Mesothelial cell of epicardium (in vitro differentiated cells): ENCODE measurements around the gene WBP2. TPM values are rescaled to one million over a fixed set of nuclear protein-coding genes. Genes with fewer than 3 reads are reported as not detected.

Experiments used
- DNase-seq, 2 experiments: peaks; one replicate each; pipeline ENCODE4 v3.0.0; 2021; ENCODE audit warnings: low spot score in 2 of 2; ENCODE audit not compliant: unreplicated experiment in 2 of 2
- H3K27ac Mint-ChIP-seq: 2 replicates; pipeline ENCODE4 v1.8.0; 2021; ENCODE audit warnings: mixed read lengths
- H3K27me3 Mint-ChIP-seq: 2 replicates; pipeline ENCODE4 v1.8.0; 2021; ENCODE audit warnings: low read depth, mixed read lengths
- H3K36me3 Mint-ChIP-seq: 2 replicates; pipeline ENCODE4 v1.8.0; 2021; ENCODE audit warnings: mixed read lengths
- H3K4me1 Mint-ChIP-seq: 2 replicates; pipeline ENCODE4 v1.8.0; 2021; ENCODE audit warnings: mixed read lengths
- H3K4me3 Mint-ChIP-seq: 2 replicates; pipeline ENCODE4 v1.8.0; 2021; ENCODE audit warnings: mild to moderate bottlenecking, moderate library complexity, mixed read lengths
- H3K9me3 Mint-ChIP-seq: 2 replicates; pipeline ENCODE4 v1.8.0; 2021; ENCODE audit warnings: mixed read lengths
- total RNA-seq: library from RNA; stranded (reverse); gene quantifications from 3 replicates; pipeline ENCODE4 v1.2.1, GENCODE V29; 2021
- TF ChIP-seq, protein P1 (sequence below): fragments of 200-600 bp; sonication (generic); IDR thresholded peaks from one replicate; pipeline ENCODE4 v1.5.0; 2021; ENCODE audit warnings: antibody characterized with exemption; ENCODE audit not compliant: unreplicated experiment

The WBP2 gene
- total RNA-seq, 1 donor from 2014 or later: 42.3 TPM

DNA sequence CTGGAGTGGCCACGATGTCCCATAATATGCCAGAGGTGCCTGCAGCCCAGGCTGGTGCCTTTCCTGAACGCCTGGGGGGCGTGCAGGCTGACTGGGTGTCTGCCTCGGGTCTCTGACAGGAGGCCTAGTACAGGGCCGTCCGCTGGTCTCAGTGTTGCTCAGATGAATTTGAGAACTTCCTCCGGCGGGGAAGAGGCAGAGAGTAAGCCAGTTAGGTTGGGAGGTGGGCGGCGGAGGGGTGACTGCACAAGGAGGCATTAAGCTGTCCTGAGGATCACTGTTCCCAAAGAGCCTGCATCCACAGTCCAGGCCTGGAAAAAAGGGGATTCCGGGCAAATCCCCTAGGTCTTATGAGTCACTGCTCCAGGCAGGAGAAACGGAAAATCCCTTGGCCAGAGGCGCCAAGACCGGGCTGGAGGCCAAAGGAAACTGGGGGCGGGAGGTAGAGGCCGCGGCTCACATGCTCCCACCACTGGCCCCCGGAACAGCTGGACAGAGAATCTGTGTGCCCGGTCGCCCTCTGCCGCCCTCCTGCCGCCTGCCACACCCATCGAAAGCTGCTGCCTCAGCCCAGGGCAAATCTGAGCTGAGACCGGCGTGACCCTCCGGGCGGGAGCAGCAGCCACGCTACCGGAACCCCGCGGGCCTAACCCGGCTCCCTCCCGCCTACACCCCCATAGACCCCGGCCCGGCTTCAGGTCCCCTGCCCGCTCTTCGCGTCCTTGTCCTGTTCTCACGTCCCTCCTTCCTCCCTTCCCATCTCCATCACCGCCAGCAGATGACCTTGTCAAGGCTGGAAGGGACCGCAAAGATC lies 22.0 kb upstream of the WBP2 start:
- H3K4me1 Mint-ChIP-seq: peaks cover 16% of the 10 kb centered on the region

DNA sequence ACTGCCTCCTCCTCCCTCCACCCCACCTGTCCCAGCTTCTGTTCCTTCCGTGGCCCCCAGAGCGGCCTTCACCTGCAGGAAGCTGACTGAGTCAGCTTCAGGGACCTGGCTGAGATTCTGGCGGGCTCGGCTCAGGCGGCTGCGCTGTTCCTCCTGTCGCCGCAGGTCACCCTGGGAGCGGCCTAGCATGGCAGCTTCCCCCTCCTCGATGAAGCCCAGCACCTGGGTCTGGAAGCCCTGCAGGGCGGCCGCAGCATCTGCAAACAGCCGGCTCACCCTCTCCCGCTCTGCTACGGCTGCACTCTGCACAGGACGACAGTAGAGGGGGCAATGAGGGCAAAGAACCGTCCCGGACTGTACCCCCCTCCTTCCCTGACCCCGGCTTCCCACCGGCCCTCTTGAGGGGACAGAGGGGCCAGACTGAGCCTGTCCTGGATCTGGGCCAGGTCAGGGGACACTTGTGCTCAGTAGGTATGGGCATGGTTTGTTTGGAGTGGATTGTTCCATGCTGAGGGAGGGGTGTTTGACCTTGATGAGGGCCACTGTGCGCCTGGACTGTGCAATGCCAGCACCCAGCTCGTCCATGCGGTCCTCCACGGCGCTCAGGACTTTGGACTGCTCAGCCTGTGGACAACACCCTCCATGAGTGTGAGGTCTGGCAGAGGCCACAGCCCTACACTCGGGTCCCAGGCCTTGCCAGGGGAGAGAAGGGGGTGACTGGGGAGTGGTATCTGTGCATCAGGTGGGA lies 21.2 kb upstream of the WBP2 start:
- peak overlapping the region; percentile 81 for H3K27ac Mint-ChIP-seq
- H3K4me3 Mint-ChIP-seq: peak overlapping the region; percentile 64
- no peaks in the 10 kb centered on the region for H3K9me3 Mint-ChIP-seq
- TF ChIP-seq, protein P1, sequence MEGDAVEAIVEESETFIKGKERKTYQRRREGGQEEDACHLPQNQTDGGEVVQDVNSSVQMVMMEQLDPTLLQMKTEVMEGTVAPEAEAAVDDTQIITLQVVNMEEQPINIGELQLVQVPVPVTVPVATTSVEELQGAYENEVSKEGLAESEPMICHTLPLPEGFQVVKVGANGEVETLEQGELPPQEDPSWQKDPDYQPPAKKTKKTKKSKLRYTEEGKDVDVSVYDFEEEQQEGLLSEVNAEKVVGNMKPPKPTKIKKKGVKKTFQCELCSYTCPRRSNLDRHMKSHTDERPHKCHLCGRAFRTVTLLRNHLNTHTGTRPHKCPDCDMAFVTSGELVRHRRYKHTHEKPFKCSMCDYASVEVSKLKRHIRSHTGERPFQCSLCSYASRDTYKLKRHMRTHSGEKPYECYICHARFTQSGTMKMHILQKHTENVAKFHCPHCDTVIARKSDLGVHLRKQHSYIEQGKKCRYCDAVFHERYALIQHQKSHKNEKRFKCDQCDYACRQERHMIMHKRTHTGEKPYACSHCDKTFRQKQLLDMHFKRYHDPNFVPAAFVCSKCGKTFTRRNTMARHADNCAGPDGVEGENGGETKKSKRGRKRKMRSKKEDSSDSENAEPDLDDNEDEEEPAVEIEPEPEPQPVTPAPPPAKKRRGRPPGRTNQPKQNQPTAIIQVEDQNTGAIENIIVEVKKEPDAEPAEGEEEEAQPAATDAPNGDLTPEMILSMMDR: no peak
- H3K27me3 Mint-ChIP-seq: peaks cover 59% of the 10 kb centered on the region
- DNase-seq: no peak
- no peaks in the 10 kb centered on the region for H3K36me3 Mint-ChIP-seq
- H3K4me1 Mint-ChIP-seq: peaks cover 16% of the 10 kb centered on the region

More for the DNA sequence above, 22.0 kb upstream of the WBP2 start:
- TF ChIP-seq, protein P1: no peak
- peak overlapping the region; percentile 64 for H3K4me3 Mint-ChIP-seq
- H3K36me3 Mint-ChIP-seq: no peaks in the 10 kb centered on the region
- peak in 1 of 2 experiments; percentile 70 for DNase-seq
- H3K27ac Mint-ChIP-seq: peak overlapping the region; percentile 81
- peaks cover 67% of the 10 kb centered on the region for H3K27me3 Mint-ChIP-seq
- H3K9me3 Mint-ChIP-seq: no peaks in the 10 kb centered on the region

DNA sequence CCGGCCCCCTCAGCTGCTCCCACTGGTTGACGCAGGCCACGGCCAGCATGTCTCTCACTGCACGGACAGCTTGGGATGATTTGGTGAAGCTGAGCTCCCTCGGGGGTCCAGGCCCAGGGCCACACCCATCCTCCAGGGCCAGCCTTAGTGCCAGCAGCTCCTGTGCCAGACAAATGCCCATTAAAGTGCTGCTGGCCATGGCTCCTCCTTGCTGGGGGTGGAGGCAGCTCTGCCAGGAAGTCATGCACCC lies 20.7 kb upstream of the WBP2 start:
- no peaks in the 10 kb centered on the region for H3K36me3 Mint-ChIP-seq
- no peak overlapping the region for H3K27ac Mint-ChIP-seq
- no peaks in the 10 kb centered on the region for H3K9me3 Mint-ChIP-seq
- H3K27me3 Mint-ChIP-seq: peaks cover 54% of the 10 kb centered on the region
- DNase-seq: no peak
- H3K4me3 Mint-ChIP-seq: no peak overlapping the region
- TF ChIP-seq, protein P1: no peak
- peaks cover 16% of the 10 kb centered on the region for H3K4me1 Mint-ChIP-seq

DNA sequence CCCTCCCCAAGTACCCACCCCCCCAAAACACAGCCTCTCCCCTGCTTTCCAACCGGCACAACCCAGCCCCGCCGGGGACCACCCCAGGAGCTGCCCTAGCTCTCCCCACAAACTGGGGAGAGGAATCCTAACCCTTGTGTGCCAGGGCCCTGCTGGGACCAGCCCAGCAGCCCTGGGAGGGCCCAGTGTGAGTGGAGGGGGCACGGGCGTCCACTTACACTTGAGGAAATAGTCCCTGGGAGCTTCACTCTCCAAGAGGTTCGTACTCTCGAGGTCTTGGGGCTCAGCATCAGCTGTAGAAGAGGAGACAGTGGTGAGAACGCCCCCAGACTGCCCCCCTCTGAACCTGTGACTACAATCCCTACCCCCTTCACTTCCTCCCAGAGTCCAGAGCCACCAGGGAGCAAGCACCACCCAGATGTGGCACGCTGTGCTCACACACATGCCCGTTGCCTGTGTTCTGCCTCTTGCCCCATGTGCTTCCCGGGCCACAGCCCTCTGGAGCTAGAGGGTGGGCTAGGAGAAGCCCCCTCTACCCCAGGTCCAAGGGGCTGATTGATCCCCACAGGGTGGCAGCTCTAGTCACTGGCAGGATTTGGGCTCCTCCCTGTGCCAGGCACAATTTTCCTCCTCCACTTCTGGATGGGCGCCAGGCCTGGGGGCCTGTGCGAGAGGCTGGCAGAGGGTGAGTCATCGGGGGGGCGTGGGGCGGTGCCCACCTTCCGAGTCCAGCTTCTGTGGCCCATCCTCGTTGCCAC lies 20.2 kb upstream of the WBP2 start:
- no peaks in the 10 kb centered on the region for H3K36me3 Mint-ChIP-seq
- TF ChIP-seq, protein P1: no peak
- no peak overlapping the region for H3K4me3 Mint-ChIP-seq
- no peak for DNase-seq
- peaks cover 16% of the 10 kb centered on the region for H3K4me1 Mint-ChIP-seq
- peaks cover 49% of the 10 kb centered on the region for H3K27me3 Mint-ChIP-seq
- H3K27ac Mint-ChIP-seq: no peak overlapping the region
- H3K9me3 Mint-ChIP-seq: no peaks in the 10 kb centered on the region

DNA sequence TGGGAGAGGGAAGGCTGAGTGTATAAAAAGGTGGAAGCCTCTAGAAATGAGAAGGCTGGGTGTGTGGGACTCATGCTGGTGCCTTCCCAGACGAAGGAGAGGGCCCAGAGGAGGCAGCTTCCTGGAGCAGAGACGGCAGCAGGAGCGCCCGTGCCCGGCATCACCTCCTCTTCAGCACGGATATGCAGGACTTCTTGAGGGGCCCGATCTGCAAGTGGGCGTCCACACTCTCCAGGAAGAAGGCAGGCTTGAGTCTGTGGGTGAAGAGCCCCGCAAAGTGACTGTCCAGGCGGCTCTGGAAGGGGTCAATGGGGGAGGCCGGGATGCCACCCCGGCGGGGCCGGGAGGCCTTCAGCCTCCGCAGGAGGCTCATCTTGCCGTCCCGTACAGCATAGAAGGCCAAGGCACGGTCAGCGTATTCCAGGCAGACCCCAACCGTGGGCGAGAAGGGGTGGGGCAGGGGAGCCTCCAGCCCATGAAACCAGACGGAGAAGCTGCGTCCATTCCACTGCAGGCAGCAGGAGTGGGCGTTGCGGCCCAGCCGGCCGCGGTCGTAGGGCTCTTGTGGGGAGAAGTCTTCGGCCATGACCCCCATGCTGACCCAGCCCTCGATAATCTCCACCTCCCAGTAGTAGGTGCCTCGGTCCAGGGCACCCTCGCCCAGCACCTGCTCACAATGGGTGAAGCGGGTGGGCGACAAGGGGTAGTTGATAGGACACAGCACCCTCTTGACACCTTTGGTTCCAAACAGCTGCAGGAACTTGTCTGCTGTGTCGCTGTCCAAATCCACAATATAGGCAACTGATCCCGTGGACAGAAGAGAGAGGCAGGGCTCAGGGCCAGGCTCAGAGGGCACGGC lies 19.4 kb upstream of the WBP2 start:
- DNase-seq: no peak
- H3K9me3 Mint-ChIP-seq: no peaks in the 10 kb centered on the region
- no peak overlapping the region for H3K27ac Mint-ChIP-seq
- peaks cover 41% of the 10 kb centered on the region for H3K27me3 Mint-ChIP-seq
- peaks cover 16% of the 10 kb centered on the region for H3K4me1 Mint-ChIP-seq
- H3K36me3 Mint-ChIP-seq: no peaks in the 10 kb centered on the region
- TF ChIP-seq, protein P1: no peak
- H3K4me3 Mint-ChIP-seq: no peak overlapping the region
